Amniotic stem cell (primary cell): ENCODE measurements around the gene FAM107B.
"Not testable (repeated sequence)": the region's sequence is repeated elsewhere in the genome, so short reads cannot be mapped to it uniquely, and the experiment has no call there.

ENCODE experiments used
- DNase-seq: peaks from one replicate; lab custom pipeline; 2025; lab: John Stamatoyannopoulos, UW

FAM107B gene

DNA sequence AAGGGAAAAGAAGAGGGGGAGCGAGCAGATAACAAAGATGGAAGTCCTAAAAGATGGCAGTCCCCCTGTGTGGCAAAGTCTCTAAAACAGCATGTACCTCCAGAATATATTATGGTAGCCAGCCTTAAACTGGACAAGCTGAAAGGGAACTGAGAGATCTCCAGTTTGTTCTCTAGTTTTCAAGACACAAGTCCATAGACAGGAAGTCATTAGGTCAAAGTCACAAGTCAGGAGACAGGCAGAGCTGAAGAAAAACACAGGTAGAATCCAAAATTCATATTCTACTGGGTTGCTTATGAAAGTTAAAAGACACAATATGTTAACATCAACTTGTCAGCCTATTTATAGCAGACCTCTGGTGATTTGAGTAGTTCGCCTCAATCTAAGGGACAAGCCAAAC is 38.7 kb downstream of the FAM107B start:
- no peak for DNase-seq

DNA sequence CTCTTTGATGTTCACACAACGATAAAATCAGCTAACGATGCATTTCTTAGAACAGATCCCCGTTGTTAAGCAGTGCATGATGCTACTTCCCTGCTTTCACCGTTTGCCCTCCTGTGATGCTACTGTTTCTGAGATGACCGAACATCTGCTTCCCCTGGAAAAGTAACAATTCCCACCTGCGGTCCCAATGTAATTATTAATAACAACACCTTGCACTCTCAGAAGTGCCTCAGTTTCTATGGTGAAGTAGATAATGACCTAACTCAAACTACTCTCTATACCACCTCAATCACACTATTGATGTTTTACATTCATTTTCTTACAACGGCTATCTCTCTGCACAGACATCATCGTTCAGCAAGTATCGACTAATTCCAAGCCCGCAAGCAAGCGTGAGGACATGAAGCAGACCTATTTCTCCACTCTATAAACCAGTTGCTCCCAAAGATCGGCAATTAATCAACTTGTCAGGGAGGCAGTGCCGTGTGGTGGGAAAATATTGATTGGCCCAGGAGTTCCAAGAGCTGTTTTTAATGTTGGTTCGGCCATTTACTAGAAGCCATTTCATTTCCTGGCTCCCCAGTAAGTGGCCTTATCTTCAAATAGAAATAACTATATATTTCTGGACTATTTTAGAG is 42.7 kb downstream of the FAM107B start:
- DNase-seq = no peak

DNA sequence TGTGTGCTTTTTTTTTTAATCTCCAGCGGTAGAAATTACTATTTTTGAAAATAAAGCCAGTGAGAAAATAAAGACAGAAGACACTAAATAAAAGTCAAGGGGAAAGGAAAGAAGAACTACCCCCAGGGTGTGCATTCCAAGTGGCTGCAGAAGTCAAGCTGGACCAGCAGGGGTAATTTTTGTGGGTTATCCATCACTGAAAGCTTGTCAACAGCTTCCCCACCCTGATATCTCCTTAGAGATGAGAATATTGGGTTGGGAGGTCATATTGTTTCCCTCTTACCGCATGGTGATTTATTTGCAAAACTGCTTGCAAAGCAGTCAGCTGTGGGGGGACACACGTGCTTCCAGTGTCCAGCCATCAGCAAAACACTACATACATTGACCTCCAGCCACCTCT is 46.4 kb downstream of the FAM107B start:
- no peak for DNase-seq

DNA sequence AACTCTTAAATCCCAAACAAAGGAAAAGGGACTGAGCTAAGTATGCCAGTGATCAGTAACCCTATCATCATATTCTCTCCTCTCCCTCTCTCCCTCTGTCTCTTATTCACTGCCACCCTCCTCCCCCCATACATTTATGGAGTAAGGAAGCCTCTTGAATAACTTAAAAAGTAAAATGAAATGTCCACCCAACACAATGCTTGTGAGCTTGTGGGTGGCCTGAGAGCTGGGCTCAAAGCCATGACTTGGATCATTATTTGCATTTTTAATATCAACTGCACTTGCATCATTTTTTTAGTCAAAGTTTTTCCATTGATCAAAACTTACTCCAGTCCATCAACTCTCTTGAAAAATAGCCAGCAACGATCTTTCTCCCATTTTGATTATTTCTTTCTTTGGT is 46.8 kb downstream of the FAM107B start:
- DNase-seq = no peak

DNA sequence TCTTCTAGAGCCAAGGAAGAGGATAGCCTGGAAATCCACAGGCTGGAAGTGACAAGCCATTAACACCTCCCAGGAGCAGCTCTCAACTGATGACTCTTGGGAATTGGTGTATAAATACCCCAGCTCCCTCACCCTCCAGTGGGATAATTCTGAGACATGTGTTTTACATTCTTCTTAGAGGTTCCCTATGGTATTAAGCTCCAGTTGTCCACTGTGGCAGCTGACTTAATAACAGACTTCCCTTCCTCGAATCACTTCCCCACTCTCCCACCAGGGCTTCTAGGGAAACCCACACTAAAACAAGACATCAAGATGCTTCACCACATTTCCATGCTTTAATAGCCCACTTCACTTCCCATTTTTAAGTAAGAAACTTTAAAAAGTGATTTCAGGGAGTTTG is 47.2 kb downstream of the FAM107B start:
- DNase-seq = no peak

DNA sequence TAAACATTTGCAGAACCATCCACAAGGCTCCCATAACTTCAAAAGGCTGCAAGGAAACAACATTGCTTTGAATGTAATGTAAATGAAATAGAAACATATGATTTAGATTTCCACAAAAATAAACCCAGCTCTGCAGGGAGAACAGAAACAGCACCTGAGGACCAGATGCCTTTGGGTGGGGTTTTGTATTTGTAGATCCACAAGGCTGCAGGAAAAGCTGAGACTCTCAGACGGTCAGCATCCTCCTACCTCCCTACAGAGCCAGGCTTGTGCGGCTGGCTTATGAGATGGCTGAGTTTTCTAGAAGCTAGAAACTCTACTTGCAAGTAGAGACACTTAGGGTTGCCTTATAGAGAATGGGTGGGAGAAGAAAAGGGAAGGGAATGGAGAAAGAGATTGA is 49.8 kb downstream of the FAM107B start:
- no peak for DNase-seq

DNA sequence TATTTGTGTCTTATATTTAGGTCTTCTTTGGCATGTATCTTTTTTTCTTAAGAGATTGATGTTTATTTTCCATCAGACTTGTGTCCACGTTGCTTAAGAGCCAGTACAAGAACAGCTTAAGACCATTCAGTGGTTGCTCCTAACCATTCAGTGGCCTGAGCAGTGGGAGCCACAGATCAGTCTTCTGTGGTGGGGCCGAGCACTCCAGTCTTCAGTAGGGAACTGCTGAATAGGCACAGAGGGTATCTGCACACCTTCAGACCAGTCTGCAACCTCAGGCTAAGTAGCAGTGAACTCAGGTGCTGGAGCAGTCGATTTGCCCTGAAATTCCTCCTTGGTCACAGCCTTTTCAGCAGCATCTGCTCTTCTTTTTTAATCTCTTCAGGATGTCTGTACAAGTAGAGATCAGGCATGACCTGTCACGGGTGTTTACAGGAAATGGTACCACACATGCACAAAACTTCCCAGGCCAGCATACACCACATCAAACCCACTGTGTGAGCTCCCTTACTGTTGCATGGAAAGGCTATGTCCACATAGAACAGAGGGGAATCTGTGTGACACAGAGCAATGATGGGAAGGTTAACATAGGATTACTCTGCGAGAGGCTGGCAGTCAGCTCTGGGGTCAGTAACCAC is 51.5 kb downstream of the FAM107B start:
- no peak for DNase-seq

DNA sequence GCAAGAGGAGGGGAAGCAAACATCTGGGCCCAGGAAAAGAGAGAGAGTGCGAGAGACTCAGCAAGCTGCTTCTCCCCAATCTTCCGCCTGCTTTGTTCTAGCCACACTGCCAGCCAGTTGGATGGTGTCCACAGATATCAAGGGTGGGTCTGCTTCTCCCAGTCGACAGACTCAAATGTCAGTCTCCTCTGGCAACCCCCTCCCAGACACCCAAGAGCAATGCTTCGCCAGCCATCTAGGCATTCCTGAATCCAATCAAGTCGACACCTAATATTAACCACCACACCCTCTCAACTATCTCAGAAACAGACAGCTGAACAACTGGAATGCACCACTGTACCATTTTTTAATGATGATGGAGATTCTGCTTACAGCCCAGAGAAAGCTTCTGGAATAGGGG is 57.1 kb downstream of the FAM107B start:
- DNase-seq = no peak

DNA sequence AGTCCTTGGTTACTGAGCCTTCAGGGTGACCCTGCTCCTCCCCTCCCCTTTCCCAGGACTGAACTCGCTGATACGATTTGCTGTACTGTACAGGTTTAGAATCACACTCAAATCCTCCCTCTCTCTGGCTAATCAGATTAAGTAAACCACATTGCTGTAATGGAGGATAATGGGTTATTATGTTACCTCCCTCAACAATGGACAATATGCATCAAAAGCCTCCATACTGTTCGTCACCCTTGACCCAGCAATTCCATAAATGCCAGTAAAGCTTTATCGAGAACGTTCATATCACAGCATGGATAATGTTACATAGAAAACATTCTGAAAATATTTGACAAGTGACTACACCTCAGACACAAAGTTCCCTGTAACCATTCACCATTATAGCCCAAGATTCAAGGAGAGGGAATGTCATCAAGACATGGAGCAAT is 61.7 kb downstream of the FAM107B start:
- DNase-seq = no peak

DNA sequence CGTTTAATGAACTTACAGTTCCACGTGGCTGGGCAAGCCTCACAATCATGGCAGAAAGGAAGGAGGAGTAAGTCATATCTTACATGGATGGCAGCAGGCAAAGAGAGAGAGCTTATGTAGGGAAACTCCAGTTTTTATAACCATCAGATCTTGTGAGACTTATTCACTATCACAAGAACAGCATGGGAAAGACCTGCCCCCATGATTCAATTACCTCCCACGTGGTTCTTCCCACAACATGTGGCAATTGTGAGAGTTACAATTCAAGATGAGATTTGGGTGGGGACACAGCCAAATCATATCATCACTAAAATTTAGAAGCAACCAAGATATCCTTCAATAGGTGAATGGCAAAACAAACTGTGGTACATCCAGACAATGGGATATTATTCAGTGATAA is 65.4 kb downstream of the FAM107B start:
- not testable (repeated sequence) for DNase-seq

DNA sequence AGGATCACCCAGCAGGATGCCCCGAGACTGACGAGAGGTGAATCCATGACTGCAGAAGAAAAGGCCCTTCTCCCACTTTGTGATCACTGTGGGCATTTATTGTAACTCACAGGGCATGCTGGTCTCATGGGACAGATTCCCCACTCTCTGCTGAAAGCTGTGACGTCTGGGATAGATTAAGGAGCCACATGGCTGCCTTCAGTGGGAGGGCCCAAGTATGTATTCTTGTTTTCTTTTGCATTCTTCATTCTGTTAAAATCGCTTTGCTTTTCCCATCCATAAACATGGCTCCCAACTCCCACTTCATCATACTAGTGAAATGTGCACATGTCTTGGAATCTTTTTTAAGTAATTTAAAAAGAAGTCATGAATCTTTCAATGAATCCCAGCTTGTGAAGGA is 67.2 kb downstream of the FAM107B start:
- DNase-seq = no peak

DNA sequence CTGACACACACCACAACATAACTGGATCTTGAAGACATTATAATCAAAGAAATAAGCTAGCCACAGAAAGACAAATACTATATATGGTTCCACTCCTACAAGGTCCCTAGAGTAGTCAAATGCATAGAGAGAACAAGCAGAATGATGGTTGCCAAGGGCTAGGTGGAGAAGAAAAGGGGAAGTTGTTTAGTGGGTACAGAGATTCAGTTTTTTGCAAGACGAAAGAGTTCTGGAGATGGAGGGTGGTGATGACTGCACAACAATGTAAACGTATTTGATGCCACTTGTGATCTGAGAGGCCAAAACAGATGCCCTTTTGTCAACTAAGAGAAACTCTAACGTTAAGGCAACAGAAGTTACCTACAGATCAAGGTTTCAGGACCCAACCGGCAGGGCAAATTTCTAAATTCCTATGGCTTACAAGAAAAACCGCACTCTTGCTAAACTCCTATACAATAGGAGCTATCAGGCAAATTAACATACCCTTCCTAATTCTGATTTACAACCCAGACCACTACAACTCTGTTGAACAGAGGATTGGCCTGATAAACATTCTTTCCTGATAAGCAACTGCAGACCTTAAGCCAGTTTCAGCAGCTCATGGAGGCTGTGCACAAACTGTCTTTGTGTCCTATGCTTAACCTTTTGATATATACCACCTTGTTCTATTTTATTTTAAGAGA is 69.0 kb downstream of the FAM107B start:
- DNase-seq = no peak

DNA sequence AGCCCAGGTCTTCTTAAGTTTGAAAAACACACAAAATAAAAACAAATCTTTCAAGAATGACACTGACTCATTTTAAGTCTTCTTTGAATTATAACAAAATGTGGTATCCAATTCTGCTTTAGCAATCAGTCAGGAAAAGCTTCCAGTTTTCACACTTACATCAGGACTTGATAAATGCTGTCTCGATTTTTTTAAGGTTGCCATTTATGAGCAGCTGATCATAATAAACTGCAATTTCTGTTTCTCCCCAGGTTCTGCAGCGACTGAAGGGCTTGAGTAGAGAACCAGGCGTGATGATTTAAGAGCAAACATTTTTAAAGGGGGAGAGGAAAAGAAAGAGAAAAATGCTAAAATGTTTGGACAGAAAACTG is 71.1 kb downstream of the FAM107B start:
- DNase-seq = no peak

DNA sequence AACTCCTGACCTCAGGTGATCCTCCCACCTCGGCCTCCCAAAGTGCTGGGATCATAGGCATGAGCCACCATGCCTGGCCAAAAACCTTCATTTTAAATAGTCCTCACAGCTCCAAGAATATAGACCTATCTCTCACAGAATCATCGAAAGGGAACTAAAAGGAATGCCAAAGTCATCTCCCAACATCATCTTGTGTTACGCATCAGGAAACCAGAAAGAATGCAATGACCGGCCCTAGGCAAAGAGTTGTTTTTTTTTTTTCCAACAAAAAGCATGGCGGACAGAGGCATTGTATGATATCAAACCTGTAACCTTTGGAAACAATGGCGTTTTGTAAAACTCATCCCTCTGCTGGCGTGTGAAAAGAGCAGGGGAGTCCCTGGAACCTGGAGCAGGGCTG is 73.2 kb downstream of the FAM107B start:
- no peak for DNase-seq

DNA sequence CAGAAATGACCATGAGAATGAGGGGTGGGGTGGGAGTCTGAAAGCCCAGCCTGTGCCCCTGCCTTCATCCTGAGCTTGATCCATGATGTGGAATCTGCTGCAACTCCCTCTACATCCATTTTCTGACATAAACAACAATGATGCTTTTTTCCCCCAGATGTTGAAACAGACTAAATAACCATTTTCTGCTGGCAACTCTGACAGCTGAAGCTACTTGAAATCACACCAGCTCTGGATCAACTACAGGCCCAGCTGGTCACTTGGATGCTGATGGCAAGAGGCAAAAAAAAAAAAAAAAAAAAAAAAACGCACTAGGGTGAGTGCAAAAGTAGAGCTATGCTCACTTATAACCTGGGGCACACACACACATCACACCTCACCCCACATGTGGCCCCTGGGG is 74.2 kb downstream of the FAM107B start:
- DNase-seq = no peak

DNA sequence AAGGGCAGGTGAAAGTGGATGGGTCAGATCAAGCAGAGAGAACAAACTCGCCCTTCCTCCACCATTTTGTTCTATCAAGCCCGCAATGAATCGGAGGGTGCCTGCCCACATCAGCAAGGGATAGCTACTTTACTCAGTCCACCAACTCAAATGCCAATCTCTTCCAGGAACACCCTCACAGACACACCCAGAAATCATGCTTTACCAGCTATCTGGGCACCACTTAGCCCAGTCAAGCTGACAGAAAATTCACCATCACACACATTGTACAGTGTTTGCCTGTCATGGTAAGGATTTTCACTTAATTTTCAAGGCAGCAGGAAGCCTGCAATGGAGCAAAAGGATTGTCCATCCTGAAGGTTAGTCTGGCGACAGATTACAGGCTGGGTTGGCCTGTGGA is 75.2 kb downstream of the FAM107B start:
- no peak for DNase-seq

DNA sequence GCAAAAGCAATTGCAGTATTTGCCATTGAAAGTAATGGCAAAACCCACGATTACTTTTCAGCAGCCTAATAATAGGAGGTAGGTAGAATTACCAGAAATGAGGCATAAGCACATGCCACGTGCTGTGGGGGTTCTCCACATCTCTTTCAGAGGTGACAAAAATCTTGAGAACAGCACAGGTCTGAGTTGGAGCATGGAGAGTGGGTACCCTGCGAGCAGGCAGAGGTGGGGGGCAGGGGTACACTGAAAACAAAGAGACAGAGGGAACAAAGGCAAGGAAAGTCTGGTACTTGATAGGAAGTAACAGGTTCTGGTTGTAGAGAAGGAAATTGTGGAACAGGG is 75.9 kb downstream of the FAM107B start:
- DNase-seq = no peak

DNA sequence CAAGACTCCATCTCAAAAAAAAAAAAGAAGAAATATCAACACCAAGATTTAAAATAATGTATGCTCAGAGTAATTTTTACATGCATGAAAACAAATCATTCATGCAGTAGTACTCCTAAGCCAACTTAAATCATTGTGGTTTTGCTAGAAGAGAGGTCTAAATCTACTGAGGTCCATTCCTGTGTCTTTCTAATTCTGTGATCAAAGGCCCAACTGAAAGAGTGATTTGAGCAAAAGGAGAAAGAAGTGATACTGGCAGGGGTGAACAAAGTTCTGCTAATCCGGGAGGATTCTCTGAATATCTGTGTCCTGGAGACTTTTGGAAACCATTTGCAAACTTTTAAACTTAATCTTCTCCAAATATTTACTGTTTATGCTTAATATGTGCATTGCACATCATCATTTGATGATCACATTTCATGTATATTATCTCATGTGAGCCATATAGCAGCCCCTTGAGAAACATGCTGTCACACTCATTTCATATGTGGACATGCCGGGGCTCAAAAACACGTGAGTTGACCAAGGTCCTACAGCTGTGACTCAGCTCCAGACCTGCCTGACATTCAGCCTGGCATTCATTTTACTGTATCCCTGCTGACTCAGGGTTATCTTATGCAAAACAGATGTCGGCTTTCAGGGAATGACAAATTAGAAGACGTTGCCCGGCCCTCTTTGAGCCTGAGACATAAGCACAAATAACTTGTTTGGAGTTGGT is 76.4 kb downstream of the FAM107B start:
- peak; percentile 86 for DNase-seq

DNA sequence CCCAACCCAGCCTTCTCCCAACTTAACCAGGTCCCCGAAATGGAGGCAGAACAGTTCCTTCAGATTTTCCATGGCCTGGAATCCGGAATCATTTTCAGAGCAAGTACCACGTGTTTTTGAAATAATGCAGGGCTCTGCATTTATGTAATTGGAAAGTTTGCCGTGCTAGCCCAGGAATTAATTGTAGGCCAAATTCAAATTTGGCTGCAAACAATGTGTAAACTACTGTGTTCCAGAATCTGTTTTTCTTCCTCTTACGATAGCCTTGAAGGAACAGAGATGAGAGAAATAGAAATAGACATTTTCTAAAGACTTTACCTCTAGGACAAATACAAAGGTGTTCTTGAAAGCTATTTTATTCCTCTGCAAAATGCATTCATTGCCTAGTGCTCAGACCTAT is 77.4 kb downstream of the FAM107B start:
- DNase-seq = no peak

DNA sequence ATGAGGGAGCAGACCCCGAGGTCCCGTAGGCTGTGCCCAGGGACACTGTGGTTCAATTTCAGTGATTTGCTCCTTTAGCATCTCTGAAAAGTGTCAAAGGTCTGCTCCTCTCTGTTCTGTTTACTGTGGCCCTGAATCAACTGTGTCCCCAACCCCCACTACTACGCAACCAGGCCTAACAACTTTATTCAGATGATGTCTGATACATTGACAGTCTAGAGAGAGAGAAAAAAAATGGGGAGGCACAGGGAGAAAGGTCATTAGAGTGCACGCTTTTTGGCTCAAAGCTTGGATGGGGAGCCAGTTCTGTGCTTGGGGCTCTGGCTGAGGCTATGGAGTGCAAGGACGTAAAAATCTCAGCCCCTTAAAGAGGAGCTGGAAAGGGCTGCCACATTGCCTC is 77.9 kb downstream of the FAM107B start:
- DNase-seq = no peak

DNA sequence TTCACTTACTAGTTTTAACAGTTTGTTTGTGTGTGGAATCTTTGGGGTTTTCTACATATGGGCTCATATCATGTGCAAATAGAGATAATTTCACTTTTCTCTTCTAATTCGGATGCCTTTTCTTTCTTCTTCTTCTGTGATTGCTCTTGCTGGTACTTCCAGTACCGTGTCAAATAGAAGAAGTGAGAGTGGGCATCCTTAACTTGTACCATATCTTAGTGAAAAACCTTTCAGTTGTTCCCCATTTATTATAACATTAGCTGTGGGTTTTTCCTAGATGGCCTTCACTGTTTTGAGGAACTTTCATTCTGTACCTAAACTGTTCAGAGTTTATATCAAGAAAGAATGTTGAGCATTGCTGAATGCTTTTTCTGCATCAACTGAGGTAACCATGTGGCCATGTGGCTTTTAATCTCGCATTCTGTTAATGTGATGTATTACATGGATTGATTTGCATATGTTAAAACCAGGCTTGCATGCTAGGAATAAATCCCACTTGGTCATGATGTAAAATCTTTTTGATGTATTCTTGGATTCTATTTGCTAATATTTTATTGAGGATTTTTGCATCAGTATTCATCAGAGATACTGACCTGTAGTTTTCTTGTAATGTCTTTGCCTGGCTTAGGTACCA is 78.7 kb downstream of the FAM107B start:
- DNase-seq = no peak

DNA sequence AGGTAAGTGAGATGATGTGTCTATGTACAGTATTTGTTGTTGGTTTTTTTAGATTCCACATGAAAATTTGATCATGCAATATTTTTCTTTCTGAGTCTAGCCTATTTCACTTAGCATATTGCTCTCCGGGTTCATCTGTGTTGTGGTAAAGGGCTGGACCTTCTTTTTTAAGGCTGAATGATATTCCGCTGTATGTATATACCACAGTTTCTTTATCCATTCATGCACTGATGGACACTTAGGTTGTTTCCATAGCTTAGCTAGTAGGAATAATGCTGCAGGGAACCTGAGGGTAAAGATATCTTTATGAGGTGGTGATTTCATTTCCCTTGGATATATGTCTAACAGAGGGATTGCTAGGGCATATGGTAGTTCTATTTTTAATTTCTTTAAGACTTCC is 80.8 kb downstream of the FAM107B start:
- no peak for DNase-seq
